ENCODE measurements around the gene THAP11.

THAP11 gene

DNA sequence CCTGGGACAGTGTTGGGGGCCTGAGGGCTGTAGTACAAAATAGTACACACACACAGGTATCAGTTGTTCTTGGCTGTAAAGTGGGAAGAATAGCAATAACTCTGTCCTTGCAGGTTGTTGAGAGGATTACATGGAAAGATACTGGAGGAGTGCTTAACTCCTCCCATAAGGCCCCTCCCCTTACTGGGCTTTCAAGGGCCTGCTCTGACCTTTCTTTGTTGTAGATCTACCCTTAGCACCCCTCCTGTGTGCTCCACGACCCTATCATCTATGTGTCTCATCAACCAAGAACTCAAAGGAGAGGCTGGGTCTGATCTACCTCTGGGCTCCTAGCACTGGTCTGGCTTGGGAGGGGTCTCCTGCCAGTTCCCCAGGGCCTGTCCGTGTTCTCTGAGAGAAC, 22.5 kb downstream of the THAP11 start:
- DNase-seq, result no peak

DNA sequence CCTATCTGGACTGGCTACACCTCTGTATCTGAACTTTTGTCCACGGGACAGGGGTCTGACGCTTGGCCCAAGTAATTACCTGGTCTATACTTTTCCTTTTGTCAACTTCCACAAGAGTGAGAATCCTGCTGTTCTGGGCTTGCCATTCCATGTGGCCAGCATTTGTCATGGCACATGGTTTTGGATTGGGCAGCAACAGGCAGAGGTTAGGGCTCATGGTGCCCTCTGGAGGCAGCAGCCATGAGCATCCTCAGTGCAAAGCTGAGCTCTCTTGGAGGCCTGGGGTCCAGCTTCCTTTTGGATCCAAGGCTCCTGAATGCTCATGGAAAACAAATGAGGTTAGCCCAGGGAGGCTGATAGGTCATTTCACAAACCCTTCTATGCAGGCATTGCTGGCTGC, 23.2 kb downstream of the THAP11 start:
- no peak for DNase-seq

DNA sequence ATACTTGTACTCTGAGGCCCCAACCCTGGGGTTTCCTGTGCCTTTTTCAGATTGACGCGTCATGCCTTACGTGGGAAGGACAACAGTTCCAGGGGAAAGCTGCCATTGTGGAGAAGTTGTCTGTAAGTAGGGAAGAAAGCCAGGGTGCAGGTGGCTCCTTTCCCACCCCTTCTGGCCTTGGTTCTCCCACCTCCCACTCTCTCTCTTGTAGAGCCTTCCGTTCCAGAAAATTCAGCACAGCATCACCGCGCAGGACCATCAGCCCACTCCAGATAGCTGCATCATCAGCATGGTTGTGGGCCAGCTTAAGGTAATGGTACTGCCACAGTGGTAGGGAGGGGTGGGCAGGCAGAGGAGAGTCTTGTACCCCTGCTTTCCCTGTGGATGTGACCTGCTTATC, 26.2 kb downstream of the THAP11 start:
- DNase-seq, result no peak

DNA sequence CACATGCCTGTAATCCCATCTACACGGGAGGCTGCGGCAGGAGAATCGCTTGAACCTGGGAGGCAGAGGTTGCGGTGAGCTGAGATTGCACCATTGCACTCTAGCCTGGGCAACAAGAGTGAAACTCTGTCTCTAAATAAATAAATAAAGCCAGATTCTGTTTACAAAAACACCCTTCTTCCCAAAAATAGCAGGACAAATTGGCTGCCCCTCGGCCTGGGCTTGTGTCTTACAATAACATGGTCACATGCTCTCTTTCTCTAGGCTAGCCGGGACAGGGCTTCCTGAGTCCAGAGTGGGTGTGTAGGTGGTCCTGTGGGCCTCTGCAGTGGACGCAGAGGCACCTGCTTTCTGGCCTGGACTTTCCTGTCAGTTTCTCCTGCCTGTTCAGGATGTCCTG, 27.5 kb downstream of the THAP11 start:
- DNase-seq, result no peak

DNA sequence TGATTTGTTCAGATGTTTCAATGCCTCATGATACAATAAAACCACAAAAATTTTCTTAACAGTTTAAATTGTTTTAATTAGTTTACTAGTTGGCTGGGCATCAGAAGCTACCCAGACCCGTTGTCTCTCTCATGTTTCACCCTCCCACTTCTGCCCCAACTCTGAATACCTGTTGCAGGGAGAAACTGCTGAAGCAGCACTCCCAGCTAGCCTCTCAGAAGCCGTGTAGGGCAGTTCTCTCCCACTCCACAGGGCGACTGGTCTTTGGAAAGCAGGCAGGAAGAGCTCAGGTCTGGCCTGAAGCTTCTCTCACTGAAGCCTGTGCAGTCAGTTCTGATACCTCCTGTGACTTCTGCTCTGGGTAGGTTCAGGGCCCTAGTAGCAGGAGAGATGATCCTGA, 29.1 kb downstream of the THAP11 start:
- no peak for DNase-seq

DNA sequence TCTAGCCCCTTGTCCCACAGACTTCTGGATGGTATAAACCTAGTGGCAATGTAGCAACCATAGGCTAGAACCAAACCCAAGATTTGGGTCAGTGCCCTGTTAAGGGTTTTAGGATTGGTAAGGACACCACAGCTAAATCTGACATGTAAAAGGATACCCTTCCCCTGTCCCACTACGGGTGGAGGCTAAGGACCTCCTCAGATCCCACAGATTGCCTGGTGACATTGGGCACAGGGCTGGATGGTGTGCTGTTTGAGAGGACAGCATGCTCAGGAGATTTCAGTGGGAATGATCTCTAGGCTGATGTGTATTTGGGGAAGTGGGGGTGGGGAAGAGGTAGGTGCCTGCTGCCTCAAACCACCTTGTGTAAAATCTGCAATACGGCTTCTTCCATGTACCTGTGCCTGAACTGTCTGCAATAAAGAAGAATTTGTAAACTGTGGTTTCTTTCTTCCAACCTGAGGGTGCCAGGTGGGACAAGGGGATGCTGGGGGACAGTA, 30.1 kb downstream of the THAP11 start:
- no peak for DNase-seq

DNA sequence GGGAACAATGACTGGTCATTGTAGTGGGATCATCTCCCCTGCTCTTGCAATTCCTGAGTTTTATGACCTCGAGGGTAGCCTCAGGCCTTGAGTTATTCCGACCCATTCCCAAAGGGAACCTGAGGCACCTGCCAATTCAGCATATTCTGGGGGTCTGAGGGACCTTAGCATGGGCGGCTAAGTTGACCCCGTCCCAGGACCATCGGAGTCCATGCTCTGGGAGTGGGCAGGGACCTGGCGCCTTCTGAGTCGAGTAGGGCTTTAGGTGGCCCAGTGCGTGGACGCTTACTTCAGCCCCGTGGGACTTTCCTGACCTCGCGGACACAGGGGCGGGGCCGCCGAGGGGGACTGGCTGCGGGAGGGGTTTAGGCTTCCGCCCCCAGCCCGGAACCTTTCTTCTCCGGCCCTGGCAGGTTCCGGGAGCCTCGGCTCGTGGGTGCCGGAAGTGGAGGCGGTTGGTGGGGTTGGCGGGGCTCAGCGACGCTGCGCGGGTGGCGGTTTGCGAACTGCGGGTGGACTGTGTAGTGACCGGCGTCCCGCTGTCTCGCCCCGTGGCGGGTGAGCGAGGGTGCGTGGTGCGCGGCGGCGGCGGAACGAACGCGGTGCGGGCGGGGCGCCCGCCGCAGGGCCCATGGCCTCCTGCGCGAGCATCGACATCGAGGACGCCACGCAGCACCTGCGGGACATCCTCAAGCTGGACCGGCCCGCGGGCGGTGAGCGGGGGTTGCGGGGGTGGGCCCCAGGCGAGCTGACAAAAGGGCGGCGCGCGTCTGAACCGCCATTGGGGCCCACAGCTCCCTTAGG, 30.7 kb downstream of the THAP11 start, which contains the start of gene EDC4:
EDC4 (plus strand) TSS at position 422 of the 804 bp plus-strand sequence; CDS start at position 632, 210 bp downstream.
- DNase-seq, result peak; percentile 13

DNA sequence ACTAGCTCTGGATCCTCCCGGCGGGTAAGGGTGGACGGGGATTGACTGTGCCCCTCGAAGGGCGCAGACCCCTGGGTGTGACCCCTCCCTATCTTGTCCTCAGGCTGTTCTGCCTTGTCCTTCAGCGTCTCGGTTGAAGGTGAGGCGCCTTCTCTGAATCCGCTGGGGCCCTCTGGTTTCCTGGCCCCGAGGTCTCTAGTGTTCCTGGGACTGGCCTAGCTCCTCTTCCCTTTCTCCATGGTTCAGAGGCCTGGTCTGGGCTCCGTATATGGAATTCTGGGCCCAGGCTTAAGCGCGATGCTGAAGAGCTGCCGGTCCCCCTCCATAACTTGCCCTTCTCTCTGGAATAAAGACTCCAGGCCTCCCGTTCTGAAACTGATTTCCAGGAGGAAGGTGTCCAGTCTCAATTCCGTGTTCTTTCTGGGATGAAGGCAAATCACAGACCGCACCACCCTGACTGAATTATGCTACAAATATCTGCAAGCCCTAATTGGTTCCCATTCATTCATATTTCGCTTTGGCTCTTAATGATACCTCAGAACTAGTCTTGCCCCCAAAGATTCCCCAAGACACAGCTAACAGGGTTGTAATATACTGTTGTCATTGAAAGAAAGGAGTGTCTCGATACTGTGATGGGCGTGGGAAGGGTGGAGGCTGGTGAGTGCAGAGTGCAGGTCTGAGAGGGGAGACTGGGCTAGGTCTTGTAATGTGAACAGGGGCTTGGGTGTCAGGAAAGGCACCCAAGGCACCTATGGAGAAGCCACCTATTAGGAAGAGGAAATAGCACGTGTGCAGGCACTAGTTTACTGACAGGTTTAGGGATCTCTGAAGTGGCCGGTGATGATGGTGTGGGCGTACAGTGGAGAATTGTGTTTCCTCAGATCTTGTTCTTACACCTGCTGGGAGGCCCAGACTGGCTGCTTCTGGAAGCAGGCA, 31.6 kb downstream of the THAP11 start:
- no peak for DNase-seq

DNA sequence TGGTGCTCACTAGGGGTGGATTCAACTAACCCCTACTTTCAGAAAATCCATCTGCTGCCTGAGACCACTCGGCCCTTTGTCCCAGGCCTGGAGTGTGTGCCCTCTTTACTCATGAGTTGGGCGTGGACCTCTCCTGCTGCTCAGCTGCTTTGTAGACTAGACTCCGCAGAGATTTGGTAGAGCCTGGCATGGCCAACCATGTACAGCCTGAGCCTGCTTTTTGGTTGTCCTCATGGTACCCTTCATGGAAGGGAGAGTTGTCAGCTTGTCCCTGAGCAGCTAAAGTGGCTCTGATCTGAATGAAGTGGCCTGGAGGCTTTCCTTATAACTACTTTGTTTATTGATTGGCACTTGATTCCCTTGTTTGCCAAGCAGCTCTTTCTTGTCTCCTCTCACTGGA, 32.3 kb downstream of the THAP11 start:
- no peak for DNase-seq

DNA sequence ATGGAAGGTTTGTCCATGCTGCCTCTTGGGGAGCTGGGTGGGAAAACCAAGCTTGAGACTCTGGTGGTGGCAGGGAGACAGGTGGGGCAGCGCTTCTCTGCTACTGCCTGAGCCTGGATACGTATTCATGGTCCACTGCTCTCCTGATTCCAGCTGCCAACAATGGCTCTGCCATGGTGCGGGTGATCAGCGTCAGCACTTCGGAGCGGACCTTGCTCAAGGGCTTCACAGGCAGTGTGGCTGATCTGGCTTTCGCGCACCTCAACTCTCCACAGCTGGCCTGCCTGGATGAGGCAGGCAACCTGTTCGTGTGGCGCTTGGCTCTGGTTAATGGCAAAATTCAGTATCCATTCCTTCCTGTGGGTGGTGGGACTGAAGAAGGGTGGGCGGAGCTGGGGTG, 34.9 kb downstream of the THAP11 start:
- no peak for DNase-seq

DNA sequence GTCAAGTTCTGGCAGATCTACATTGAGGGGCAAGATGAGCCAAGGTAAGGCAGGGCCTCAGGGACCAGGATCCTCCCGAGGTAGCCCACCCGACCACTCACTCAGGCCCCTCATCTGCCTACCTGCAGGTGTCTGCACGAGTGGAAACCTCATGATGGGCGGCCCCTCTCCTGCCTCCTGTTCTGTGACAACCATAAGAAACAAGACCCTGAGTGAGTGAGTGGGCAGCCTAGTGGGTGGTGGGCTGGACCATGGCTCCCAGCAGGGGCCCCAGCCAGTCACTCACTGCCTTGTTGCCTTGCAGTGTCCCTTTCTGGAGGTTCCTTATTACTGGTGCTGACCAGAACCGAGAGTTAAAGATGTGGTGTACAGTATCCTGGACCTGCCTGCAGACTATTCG, 36.1 kb downstream of the THAP11 start:
- DNase-seq, result no peak

DNA sequence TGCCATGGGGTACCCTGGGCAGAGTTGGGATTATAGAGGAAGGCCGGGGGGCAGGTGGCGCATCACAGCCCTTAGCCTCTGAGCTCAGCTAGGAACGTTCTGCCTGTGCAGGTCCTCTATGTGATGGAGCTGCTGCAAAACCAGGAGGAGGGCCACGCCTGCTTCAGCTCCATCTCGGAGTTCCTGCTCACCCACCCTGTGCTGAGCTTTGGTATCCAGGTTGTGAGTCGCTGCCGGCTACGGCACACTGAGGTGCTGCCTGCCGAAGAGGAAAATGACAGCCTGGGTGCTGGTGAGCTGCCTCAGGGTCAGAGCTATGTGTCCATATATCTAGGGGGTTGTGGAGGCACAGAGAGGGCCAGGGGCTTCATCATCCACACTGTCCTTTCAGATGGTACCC, 36.7 kb downstream of the THAP11 start:
- no peak for DNase-seq

DNA sequence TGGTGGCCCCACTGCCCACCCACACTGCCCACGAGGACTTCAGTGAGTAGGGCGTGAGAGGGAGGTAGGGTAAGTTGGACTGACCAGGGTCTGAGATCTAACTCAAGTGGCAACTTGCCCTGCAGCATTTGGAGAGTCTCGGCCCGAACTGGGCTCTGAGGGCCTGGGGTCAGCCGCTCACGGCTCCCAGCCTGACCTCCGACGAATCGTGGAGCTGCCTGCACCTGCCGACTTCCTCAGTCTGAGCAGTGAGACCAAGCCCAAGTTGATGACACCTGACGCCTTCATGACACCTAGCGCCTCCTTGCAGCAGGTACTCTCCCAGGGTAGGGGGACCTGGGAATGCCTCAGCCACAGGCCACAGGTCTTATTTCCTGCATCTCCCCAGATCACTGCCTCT, 37.3 kb downstream of the THAP11 start:
- no peak for DNase-seq

DNA sequence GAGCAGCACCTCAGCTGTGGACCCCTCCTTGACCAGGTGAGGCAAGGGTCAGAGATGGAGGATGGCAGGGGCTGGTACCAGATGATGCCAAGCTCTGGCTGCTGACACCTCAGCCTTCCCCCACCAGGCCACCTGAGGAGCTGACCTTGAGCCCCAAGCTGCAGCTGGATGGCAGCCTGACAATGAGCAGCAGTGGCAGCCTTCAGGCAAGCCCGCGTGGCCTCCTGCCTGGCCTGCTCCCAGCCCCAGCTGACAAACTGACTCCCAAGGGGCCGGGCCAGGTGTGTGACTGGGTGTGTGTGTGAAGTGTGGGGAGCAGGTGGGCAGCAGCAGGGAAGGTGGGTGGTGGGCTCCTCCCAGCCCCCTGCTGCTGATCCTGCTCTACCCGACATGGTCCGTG, 37.8 kb downstream of the THAP11 start:
- DNase-seq, result no peak

DNA sequence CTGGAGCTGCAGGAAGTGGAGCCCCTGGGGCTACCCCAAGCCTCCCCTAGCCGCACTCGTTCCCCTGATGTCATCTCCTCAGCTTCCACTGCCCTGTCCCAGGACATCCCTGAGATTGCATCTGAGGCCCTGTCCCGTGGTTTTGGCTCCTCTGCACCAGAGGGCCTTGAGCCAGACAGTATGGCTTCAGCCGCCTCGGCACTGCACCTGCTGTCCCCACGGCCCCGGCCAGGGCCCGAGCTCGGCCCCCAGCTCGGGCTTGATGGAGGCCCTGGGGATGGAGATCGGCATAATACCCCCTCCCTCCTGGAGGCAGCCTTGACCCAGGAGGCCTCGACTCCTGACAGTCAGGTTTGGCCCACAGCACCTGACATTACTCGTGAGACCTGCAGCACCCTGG, 38.5 kb downstream of the THAP11 start:
- no peak for DNase-seq

DNA sequence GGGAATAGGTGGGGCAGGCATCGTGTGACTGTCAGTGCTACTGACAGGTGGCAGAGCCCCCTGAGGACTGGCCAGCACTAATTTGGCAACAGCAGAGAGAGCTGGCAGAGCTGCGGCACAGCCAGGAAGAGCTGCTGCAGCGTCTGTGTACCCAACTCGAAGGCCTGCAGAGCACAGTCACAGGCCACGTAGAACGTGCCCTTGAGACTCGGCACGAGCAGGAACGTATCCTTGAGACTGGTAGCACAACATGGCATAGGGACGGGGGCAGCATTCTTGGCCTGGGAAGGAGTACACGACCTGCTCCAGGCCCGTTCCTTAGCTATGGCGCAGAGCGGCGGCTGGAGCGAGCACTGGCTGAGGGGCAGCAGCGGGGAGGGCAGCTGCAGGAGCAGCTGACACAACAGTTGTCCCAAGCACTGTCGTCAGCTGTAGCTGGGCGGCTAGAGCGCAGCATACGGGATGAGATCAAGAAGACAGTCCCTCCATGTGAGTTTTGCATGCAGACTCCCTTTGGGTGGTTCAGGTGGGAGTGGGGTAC, 39.6 kb downstream of the THAP11 start:
- DNase-seq, result no peak

DNA sequence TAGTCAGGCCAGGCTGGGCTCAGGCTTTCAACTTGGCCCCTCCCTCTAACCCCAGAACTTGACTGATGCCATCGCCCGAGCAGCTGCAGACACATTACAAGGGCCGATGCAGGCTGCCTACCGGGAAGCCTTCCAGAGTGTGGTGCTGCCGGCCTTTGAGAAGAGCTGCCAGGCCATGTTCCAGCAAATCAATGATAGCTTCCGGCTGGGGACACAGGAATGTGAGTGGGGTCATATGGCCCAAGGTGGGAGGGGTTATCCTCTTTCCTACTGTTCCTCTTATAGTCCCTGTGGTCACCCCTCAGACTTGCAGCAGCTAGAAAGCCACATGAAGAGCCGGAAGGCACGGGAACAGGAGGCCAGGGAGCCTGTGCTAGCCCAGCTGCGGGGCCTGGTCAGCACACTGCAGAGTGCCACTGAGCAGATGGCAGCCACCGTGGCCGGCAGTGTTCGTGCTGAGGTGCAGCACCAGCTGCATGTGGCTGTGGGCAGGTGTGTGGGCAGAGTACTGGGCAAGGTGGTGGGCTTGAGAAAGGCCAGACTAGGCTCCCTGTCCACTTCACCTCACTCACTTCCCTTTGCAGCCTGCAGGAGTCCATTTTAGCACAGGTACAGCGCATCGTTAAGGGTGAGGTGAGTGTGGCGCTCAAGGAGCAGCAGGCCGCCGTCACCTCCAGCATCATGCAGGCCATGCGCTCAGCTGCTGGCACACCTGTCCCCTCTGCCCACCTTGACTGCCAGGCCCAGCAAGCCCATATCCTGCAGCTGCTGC, 40.4 kb downstream of the THAP11 start:
- no peak for DNase-seq

DNA sequence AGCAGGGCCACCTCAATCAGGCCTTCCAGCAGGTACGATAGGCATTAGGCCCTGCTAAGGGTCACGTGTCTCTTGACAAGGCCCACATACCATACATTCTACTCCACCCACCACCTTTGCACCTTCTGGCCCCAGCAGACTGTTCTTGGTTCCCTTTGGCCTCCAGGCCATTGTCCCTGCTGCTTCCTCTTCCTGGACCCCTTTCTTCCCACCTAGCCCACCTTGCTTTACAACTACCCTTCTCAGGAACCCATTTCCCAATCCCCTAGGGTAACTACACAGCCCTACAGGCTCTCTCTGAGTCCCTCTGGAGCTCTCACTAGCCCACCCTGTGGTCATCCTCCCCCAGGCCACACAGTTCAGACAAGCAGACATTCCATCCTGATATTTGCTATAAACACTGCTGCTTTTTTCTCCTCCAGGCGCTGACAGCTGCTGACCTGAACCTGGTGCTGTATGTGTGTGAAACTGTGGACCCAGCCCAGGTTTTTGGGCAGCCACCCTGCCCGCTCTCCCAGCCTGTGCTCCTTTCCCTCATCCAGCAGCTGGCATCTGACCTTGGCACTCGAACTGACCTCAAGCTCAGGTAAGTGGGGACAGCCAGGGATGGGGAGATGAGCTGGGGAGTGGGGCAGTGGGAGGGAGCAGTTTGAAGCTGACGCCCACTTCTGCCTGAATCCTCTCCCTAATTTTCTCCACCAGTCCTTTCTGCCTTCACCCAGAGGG, 41.2 kb downstream of the THAP11 start:
- no peak for DNase-seq

DNA sequence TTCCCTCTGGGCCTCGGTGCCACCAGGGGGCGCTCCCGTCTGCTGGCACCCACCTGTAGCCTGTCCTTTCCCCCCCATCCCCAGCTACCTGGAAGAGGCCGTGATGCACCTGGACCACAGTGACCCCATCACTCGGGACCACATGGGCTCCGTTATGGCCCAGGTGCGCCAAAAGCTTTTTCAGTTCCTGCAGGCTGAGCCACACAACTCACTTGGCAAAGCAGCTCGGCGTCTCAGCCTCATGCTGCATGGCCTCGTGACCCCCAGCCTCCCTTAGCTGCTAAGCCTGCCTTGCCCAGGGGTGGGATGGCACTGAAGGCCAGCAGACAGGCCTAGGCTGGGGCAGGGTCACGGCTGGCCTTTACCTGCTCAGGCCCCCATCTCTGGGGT, 41.7 kb downstream of the THAP11 start:
- DNase-seq, result peak; percentile 26

DNA sequence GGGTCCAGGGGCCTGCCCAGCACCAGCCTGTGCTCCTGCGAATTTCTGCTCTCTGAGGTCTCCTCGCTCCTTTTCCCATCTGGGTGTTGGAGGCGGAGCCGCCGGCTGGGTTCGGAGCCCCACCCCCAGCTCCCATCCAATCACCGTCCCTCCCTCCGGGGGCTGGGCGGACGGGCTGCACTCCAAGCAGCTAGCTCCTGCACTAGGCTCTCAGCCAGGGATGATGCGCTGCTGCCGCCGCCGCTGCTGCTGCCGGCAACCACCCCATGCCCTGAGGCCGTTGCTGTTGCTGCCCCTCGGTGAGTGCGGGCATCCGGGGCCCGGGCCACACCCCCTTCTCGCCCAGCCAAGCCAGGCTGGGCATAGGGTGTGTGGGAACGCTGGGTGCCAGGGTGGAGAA, 42.6 kb downstream of the THAP11 start, which contains the start of gene NRN1L:
NRN1L (plus strand) TSS at position 202 of the 400 bp plus-strand sequence; CDS start at position 221, 19 bp downstream.
- peak; percentile 70 for DNase-seq

DNA sequence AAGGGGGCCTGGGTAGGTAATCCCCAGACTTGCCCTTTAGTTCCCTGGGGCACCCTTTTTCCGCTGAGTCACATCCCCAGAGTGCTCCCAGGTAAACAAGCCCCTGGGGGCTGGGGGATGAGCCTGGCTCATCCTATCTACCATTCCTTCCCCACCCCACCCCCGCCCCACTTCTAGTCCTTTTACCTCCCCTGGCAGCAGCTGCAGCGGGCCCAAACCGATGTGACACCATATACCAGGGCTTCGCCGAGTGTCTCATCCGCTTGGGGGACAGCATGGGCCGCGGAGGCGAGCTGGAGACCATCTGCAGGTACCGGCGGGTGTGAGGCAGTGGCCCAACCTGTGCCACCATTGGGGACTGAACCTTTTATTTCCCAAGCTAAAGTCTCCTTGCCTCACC, 43.4 kb downstream of the THAP11 start:
- DNase-seq, result no peak

DNA sequence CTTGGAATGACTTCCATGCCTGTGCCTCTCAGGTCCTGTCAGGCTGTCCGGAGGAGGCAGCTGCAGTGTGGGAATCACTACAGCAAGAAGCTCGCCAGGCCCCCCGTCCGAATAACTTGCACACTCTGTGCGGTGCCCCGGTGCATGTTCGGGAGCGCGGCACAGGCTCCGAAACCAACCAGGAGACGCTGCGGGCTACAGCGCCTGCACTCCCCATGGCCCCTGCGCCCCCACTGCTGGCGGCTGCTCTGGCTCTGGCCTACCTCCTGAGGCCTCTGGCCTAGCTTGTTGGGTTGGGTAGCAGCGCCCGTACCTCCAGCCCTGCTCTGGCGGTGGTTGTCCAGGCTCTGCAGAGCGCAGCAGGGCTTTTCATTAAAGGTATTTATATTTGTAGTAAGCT, 43.9 kb downstream of the THAP11 start:
- DNase-seq, result no peak
